Keratinocyte (primary cell): Measurements from ENCODE around the gene NIN. TPM values are rescaled to one million over a fixed set of nuclear protein-coding genes. Genes with fewer than 3 reads are reported as not detected.

Experiments used
- DNase-seq: peaks from one replicate; pipeline ENCODE4 v3.0.0-alpha.2; 2011; ENCODE audit warnings: low read depth, missing footprints, low spot score
- FAIRE-seq: peaks from 2 replicates; lab custom pipeline; 2011; peaks lifted over from hg19 to GRCh38; lab: Jason Lieb, UNC
- H2AFZ ChIP-seq: 2 replicates; pipeline ENCODE4 v1.6.0; 2012; ENCODE audit warnings: low read length, control low read depth, inconsistent platforms; ENCODE audit not compliant: control insufficient read depth
- H3K27ac ChIP-seq: 2 replicates; pipeline ENCODE4 v1.5.1; 2011; ENCODE audit warnings: low read length; ENCODE audit not compliant: control insufficient read depth, insufficient read depth
- H3K27me3 ChIP-seq: 3 replicates; pipeline ENCODE4 v1.6.0; 2011; ENCODE audit warnings: low read length; ENCODE audit not compliant: control insufficient read depth, insufficient read depth; ENCODE audit errors: extremely low read depth
- H3K36me3 ChIP-seq, 2 experiments: 2 replicates in 1 of 2; 3 replicates in 1 of 2; pipeline ENCODE4 v1.5.1; 2011; ENCODE audit warnings: low read length in 2 of 2, mild to moderate bottlenecking in 1 of 2; ENCODE audit not compliant: control insufficient read depth in 2 of 2, insufficient read depth in 2 of 2; ENCODE audit errors: extremely low read depth in 1 of 2
- H3K4me1 ChIP-seq: 3 replicates; pipeline ENCODE4 v1.5.1; 2011; ENCODE audit warnings: low read length; ENCODE audit not compliant: control insufficient read depth, insufficient read depth; ENCODE audit errors: extremely low read depth
- H3K4me2 ChIP-seq: 3 replicates; pipeline ENCODE4 v1.6.0; 2011; ENCODE audit warnings: low read depth, low read length; ENCODE audit not compliant: control insufficient read depth, insufficient read depth; ENCODE audit errors: extremely low read depth
- H3K4me3 ChIP-seq, 3 experiments: fragments of 200-600 bp in 1 of 3; sonication (generic) in 1 of 3; 2 replicates in 2 of 3; 3 replicates in 1 of 3; pipeline ENCODE4 v1.5.1; 2011 to 2016; ENCODE audit warnings: low read length in 3 of 3, mild to moderate bottlenecking in 3 of 3, control low read depth in 2 of 3, inconsistent platforms in 1 of 3, low read depth in 1 of 3, mixed read lengths in 1 of 3, mixed run types in 1 of 3, moderate library complexity in 1 of 3; ENCODE audit not compliant: control insufficient read depth in 2 of 3, insufficient read depth in 2 of 3; ENCODE audit errors: extremely low read depth in 1 of 3
- H3K79me2 ChIP-seq: 2 replicates; pipeline ENCODE4 v1.6.0; 2012; ENCODE audit warnings: low read length; ENCODE audit not compliant: control insufficient read depth, insufficient read depth
- H3K9ac ChIP-seq: 3 replicates; pipeline ENCODE4 v1.6.0; 2011; ENCODE audit warnings: low read length; ENCODE audit not compliant: control insufficient read depth, insufficient read depth; ENCODE audit errors: extremely low read depth
- H3K9me1 ChIP-seq: 3 replicates; pipeline ENCODE4 v1.6.0; 2011; ENCODE audit warnings: low read length; ENCODE audit not compliant: control insufficient read depth, insufficient read depth; ENCODE audit errors: extremely low read depth
- H3K9me3 ChIP-seq: 2 replicates; pipeline ENCODE4 v1.5.1; 2012; ENCODE audit warnings: low read depth, low read length; ENCODE audit not compliant: control insufficient read depth
- H4K20me1 ChIP-seq: 3 replicates; pipeline ENCODE4 v1.6.0; 2011; ENCODE audit warnings: low read length; ENCODE audit not compliant: control insufficient read depth, insufficient read depth; ENCODE audit errors: extremely low read depth
- CTCF ChIP-seq, 3 experiments: IDR thresholded peaks in 1 of 3; conservative IDR thresholded peaks in 1 of 3; optimal IDR thresholded peaks in 1 of 3; 2 replicates in 2 of 3; 3 replicates in 1 of 3; pipeline versions ENCODE3 to v1.5.1; 2011; ENCODE audit warnings: low read length in 3 of 3, mild to moderate bottlenecking in 3 of 3, moderate library complexity in 2 of 3, control low read depth in 1 of 3, inconsistent platforms in 1 of 3; ENCODE audit not compliant: insufficient read depth in 2 of 3; ENCODE audit errors: extremely low read depth in 1 of 3
- EZH2 ChIP-seq: IDR thresholded peaks from one replicate; pipeline ENCODE4 v1.6.1; 2012; ENCODE audit warnings: inconsistent platforms, mild to moderate bottlenecking, low read length, moderate library complexity
- dilution Hi-C: fragments of 300-500 bp; cut with MboI; formaldehyde crosslinking; loops from one replicate; pipeline ENCODE4 v1.7.0; 2020; ENCODE audit warnings: low sequenced_read_pairs; ENCODE audit not compliant: extremely low pct_ligation_motif_present
- polyA plus RNA-seq, 5 experiments: library from polyadenylated mRNA; depleted of rRNA in 3 of 5; stranded (reverse) in 3 of 5; stranded (forward) in 1 of 5; unstranded in 1 of 5; fragments of >200 nt; gene quantifications; 1 replicate in 1 of 5; 2 replicates in 3 of 5; 3 replicates in 1 of 5; pipeline versions ENCODE4 v1.2.1 to v1.2.3, GENCODE V29; 2011 to 2012; ENCODE audit warnings: missing spikeins in 2 of 5, low read depth in 1 of 5, low replicate concordance in 1 of 5

NIN gene
- polyA plus RNA-seq, 1 donor (not counting 4 experiments of a cell fraction or from before 2014, with no cell fraction given), result 15.2 TPM

- Histone ChIP-seq H2AFZ (no peak overlapping the region), H4K20me1 (no peaks in the 10 kb centered on the region), H3K79me2 (peaks cover 21% of the 10 kb centered on the region), H3K4me3 (no peak overlapping the region), H3K4me1 (no peaks in the 10 kb centered on the region), H3K9ac (no peak overlapping the region), H3K27ac (no peak overlapping the region), H3K4me2 (no peak overlapping the region), H3K36me3 (peaks cover 2 to 5% of the 10 kb centered on the region in 2 experiments), H3K27me3 (no peaks in the 10 kb centered on the region), H3K9me3 (no peaks in the 10 kb centered on the region), H3K9me1 (no peaks in the 10 kb centered on the region)
- dilution Hi-C loops, result no loop called here
- DNase-seq, result no peak
- no peak for TF ChIP-seq EZH2
- TF ChIP-seq CTCF (optimal IDR thresholded peaks at IDR 0.05 in 1 of 3, IDR thresholded peaks at IDR 0.05 in 1 of 3, conservative IDR thresholded peaks at IDR 0.05 in 1 of 3; ENCODE audit: extremely low read depth in 1 of 3, insufficient read depth in 2 of 3, low read length in 3 of 3), result no peak
- FAIRE-seq, result no peak
These were observed 18.0 kb downstream of the NIN start for GRCh38 chr14:50812856-50813543.

- Histone ChIP-seq H3K27me3 (no peaks in the 10 kb centered on the region), H3K4me3 (no peak overlapping the region), H3K4me2 (no peak overlapping the region), H3K36me3 (peaks cover 2 to 5% of the 10 kb centered on the region in 2 experiments), H2AFZ (no peak overlapping the region), H3K9me3 (no peaks in the 10 kb centered on the region), H4K20me1 (no peaks in the 10 kb centered on the region), H3K4me1 (no peaks in the 10 kb centered on the region), H3K9ac (no peak overlapping the region), H3K27ac (no peak overlapping the region), H3K79me2 (peaks cover 21% of the 10 kb centered on the region), H3K9me1 (no peaks in the 10 kb centered on the region)
- TF ChIP-seq EZH2 (no peak), CTCF (optimal IDR thresholded peaks at IDR 0.05 in 1 of 3, IDR thresholded peaks at IDR 0.05 in 1 of 3, conservative IDR thresholded peaks at IDR 0.05 in 1 of 3; ENCODE audit: extremely low read depth in 1 of 3, insufficient read depth in 2 of 3, low read length in 3 of 3) (no peak)
- DNase-seq (no peak), FAIRE-seq (no peak)
- dilution Hi-C loops, result no loop called here
These were observed 18.8 kb downstream of the NIN start for GRCh38 chr14:50812180-50812579.
